HG02798 (cell line): ENCODE data around the gene PLA2G15.

ENCODE experiments used
- ATAC-seq: cut with Tn5 transposase; IDR thresholded peaks from one replicate; pipeline ENCODE4 v1.9.1; 2021; ENCODE audit warnings: mild to moderate bottlenecking; ENCODE audit not compliant: unreplicated experiment, poor library complexity

The PLA2G15 gene

GRCh38 chr16:68249371-68249770, 4.2 kb downstream of the PLA2G15 start:
- no peak for ATAC-seq

GRCh38 chr16:68250951-68251350, 5.8 kb downstream of the PLA2G15 start:
- no peak for ATAC-seq

- no peak for ATAC-seq
Observed at GRCh38 chr16:68251832-68252231, 6.7 kb downstream of the PLA2G15 start.

- no peak for ATAC-seq
Observed at GRCh38 chr16:68252383-68252782, 7.2 kb downstream of the PLA2G15 start.

GRCh38 chr16:68253721-68254120, 8.5 kb downstream of the PLA2G15 start:
- ATAC-seq, result no peak

GRCh38 chr16:68255712-68256111, 10.5 kb downstream of the PLA2G15 start:
- ATAC-seq, result no peak

GRCh38 chr16:68257251-68257905, 12.2 kb downstream of the PLA2G15 start:
- peak; percentile 54 for ATAC-seq

- ATAC-seq, result peak; percentile 5
Observed at GRCh38 chr16:68257906-68258800, 13.0 kb downstream of the PLA2G15 start.

- no peak for ATAC-seq
Observed at GRCh38 chr16:68259007-68259825, 14.0 kb downstream of the PLA2G15 start.

- no peak for ATAC-seq
Observed at GRCh38 chr16:68263559-68264127, 18.5 kb downstream of the PLA2G15 start.

- peak; percentile 73 for ATAC-seq
Observed at GRCh38 chr16:68264128-68265077, 19.2 kb downstream of the PLA2G15 start, which contains the start of gene SLC7A6. Gene SLC7A6, plus strand, starts transcription at chr16:68264526. Its CDS starts 10,201 bp downstream, at chr16:68274727.

- ATAC-seq, result no peak
Observed at GRCh38 chr16:68265078-68265920, 20.1 kb downstream of the PLA2G15 start.

GRCh38 chr16:68267612-68268405, 22.6 kb downstream of the PLA2G15 start:
- ATAC-seq, result no peak

- ATAC-seq, result no peak
Observed at GRCh38 chr16:68269793-68270192, 24.6 kb downstream of the PLA2G15 start.

- no peak for ATAC-seq
Observed at GRCh38 chr16:68270353-68270752, 25.2 kb downstream of the PLA2G15 start.

GRCh38 chr16:68272507-68273209, 27.5 kb downstream of the PLA2G15 start:
- no peak for ATAC-seq

- no peak for ATAC-seq
Observed at GRCh38 chr16:68273459-68273858, 28.3 kb downstream of the PLA2G15 start.
